ENCODE measurements around the gene PLXNB3. TPM values are rescaled to one million over a fixed set of nuclear protein-coding genes. Genes with fewer than 3 reads are reported as not detected.

Gene PLXNB3
- total RNA-seq, 1 experiment from 2014 or later, result 41.4 TPM

DNA sequence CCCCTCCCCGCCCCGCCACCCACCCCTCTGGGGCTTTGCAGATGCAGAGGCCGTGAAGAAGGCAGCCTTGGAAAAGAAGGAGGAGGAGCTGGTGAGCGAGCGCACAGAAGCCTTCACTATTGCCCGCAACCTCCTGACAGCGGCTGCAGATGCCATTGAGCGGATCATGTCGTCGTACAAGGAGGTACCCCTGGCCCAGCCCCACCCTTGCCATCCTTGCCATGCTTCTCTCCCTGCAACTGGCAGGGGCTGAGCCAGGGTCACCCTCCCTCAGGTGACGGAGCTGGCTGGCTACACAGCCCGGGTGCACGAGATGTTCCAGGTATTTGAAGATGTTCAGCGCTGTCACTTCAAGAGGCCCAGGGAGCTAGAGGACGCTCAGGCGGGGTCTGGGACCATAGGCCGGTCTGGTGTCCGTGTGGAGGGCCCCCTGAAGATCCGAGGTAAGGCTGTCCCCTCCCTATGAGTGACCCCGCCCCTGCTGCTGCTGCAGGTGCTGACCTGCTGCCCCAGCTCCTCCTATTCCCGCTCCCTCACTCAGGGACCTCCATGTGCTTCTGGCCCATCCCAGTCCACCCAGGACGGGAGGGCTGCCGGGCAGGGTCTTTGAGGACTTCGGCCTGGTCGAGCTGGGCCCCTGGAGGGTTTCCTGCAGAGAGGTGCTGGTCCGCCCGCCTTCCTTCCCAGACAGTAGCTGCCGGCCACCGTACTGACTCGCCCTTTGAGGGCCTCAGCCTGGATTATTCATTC, 27.8 kb upstream of the PLXNB3 start:
- Histone ChIP-seq H2AFZ (no peak overlapping the region), H3K4me1 (replicated peaks; ENCODE audit: insufficient read depth) (peaks cover 21% of the 10 kb centered on the region), H3K4me3 (no peak overlapping the region), H3K4me2 (no peak overlapping the region), H3K9me3 (ENCODE audit: insufficient read depth, low read depth) (no peaks in the 10 kb centered on the region), H4K20me1 (ENCODE audit: insufficient read depth) (no peaks in the 10 kb centered on the region), H3F3A (ENCODE audit: insufficient read depth, low read depth) (peaks cover 16% of the 10 kb centered on the region), H3K36me3 (ENCODE audit: low read depth) (peaks cover 6% of the 10 kb centered on the region; the same call in 1 of the 2 replicates), H3K79me2 (ENCODE audit: low read depth) (no peaks in the 10 kb centered on the region), H3K9me2 (ENCODE audit: insufficient read depth) (no peaks in the 10 kb centered on the region), H3K27me3 (ENCODE audit: insufficient read depth, low read depth) (no peaks in the 10 kb centered on the region), H3K27ac (no peak overlapping the region)
- CTCF ChIA-PET, result no interaction called here
- BruUV-seq (replicated peaks), result no TSS peak
- intact Hi-C loops (cut with micrococcal nuclease; ENCODE audit: unreplicated experiment), result no loop called here
- POLR2A ChIA-PET (ENCODE audit: unreplicated experiment), result no interaction called here
- no peak for TF ChIP-seq CTCF (conservative IDR thresholded peaks at IDR 0.05)
- TF ChIP-seq EZH2 (IDR thresholded peaks at IDR 0.05; ENCODE audit: low read depth), result no peak
- DNase-seq, result no peak

- Histone ChIP-seq H3K4me3 (no peak overlapping the region), H3F3A (ENCODE audit: insufficient read depth, low read depth) (peaks cover 9% of the 10 kb centered on the region), H3K4me1 (replicated peaks; ENCODE audit: insufficient read depth) (peaks cover 14% of the 10 kb centered on the region), H3K9me2 (ENCODE audit: insufficient read depth) (no peaks in the 10 kb centered on the region), H3K27me3 (ENCODE audit: insufficient read depth, low read depth) (no peaks in the 10 kb centered on the region), H2AFZ (no peak overlapping the region), H3K36me3 (ENCODE audit: low read depth) (peaks cover under 1% of the 10 kb centered on the region; the same call in 1 of the 2 replicates), H3K9me3 (ENCODE audit: insufficient read depth, low read depth) (no peaks in the 10 kb centered on the region), H3K27ac (no peak overlapping the region), H3K79me2 (ENCODE audit: low read depth) (no peaks in the 10 kb centered on the region), H3K4me2 (no peak overlapping the region), H4K20me1 (ENCODE audit: insufficient read depth) (no peaks in the 10 kb centered on the region)
- DNase-seq, result no peak
- ChIA-PET POLR2A (ENCODE audit: unreplicated experiment) (no interaction called here), CTCF (no interaction called here)
- no TSS peak for BruUV-seq (replicated peaks)
- TF ChIP-seq EZH2 (IDR thresholded peaks at IDR 0.05; ENCODE audit: low read depth) (no peak), CTCF (conservative IDR thresholded peaks at IDR 0.05) (no peak)
- intact Hi-C loops (cut with micrococcal nuclease; ENCODE audit: unreplicated experiment), result no loop called here
These were observed 27.1 kb upstream of the PLXNB3 start for GRCh38 chrX:153736871-153737441.

- Histone ChIP-seq H3K9me3 (ENCODE audit: insufficient read depth, low read depth) (no peaks in the 10 kb centered on the region), H3K27me3 (ENCODE audit: insufficient read depth, low read depth) (no peaks in the 10 kb centered on the region), H3K4me1 (replicated peaks; ENCODE audit: insufficient read depth) (peaks cover 2% of the 10 kb centered on the region; the same call in 1 of the 2 replicates), H3K9me2 (ENCODE audit: insufficient read depth) (no peaks in the 10 kb centered on the region), H3K4me2 (no peak overlapping the region), H3K27ac (no peak overlapping the region), H3F3A (ENCODE audit: insufficient read depth, low read depth) (no peaks in the 10 kb centered on the region), H3K79me2 (ENCODE audit: low read depth) (no peaks in the 10 kb centered on the region), H3K36me3 (ENCODE audit: low read depth) (no peaks in the 10 kb centered on the region; the same call in 1 of the 2 replicates), H3K4me3 (no peak overlapping the region), H2AFZ (no peak overlapping the region), H4K20me1 (ENCODE audit: insufficient read depth) (no peaks in the 10 kb centered on the region)
- intact Hi-C loops (cut with micrococcal nuclease; ENCODE audit: unreplicated experiment), result no loop called here
- no peak for TF ChIP-seq CTCF (conservative IDR thresholded peaks at IDR 0.05)
- TF ChIP-seq EZH2 (IDR thresholded peaks at IDR 0.05; ENCODE audit: low read depth), result no peak
- ChIA-PET POLR2A (ENCODE audit: unreplicated experiment) (no interaction called here), CTCF (no interaction called here)
- no peak for DNase-seq
- no TSS peak for BruUV-seq (replicated peaks)
These were observed 25.9 kb upstream of the PLXNB3 start for GRCh38 chrX:153738056-153738605.
